ENCODE results near the gene EYS.
"Not testable (repeated sequence)": the region's sequence is repeated elsewhere in the genome, so short reads cannot be mapped to it uniquely, and the experiment has no call there.

Gene EYS

GRCh38 chr6:64010010-64010409, 1697.0 kb downstream of the EYS start:
- DNase-seq = no peak

- DNase-seq = no peak
These were observed 1700.8 kb downstream of the EYS start for GRCh38 chr6:64006246-64006645.

- no peak for DNase-seq
These were observed 1706.1 kb downstream of the EYS start for GRCh38 chr6:64000818-64001491.

GRCh38 chr6:63999613-64000012, 1707.4 kb downstream of the EYS start:
- DNase-seq = no peak

GRCh38 chr6:63998991-63999390, 1708.0 kb downstream of the EYS start:
- no peak for DNase-seq

GRCh38 chr6:63997734-63998133, 1709.3 kb downstream of the EYS start:
- DNase-seq = no peak

GRCh38 chr6:63997221-63997620, 1709.8 kb downstream of the EYS start:
- DNase-seq = no peak

GRCh38 chr6:63985223-63985622, 1721.8 kb downstream of the EYS start:
- no peak for DNase-seq

- DNase-seq = no peak
These were observed 1731.3 kb downstream of the EYS start for GRCh38 chr6:63975699-63976098.

GRCh38 chr6:63968650-63969049, 1738.4 kb downstream of the EYS start:
- DNase-seq = no peak

GRCh38 chr6:63964366-63964765, 1742.7 kb downstream of the EYS start:
- DNase-seq = no peak

GRCh38 chr6:63963769-63964315, 1743.2 kb downstream of the EYS start:
- no peak for DNase-seq

GRCh38 chr6:63953336-63954021, 1753.5 kb downstream of the EYS start:
- DNase-seq = not testable (repeated sequence)

- no peak for DNase-seq
These were observed 1759.1 kb downstream of the EYS start for GRCh38 chr6:63947792-63948529.

GRCh38 chr6:63945987-63946386, 1761.0 kb downstream of the EYS start:
- no peak for DNase-seq

GRCh38 chr6:63943826-63944225, 1763.2 kb downstream of the EYS start:
- no peak for DNase-seq

GRCh38 chr6:63941747-63942470, 1765.1 kb downstream of the EYS start:
- DNase-seq = no peak

GRCh38 chr6:63940056-63940455, 1767.0 kb downstream of the EYS start:
- no peak for DNase-seq

GRCh38 chr6:63936399-63936798, 1770.6 kb downstream of the EYS start:
- no peak for DNase-seq

GRCh38 chr6:63935732-63936131, 1771.3 kb downstream of the EYS start:
- DNase-seq = no peak

GRCh38 chr6:63933948-63934347, 1773.1 kb downstream of the EYS start:
- not testable (repeated sequence) for DNase-seq

- DNase-seq = no peak
These were observed 1776.2 kb downstream of the EYS start for GRCh38 chr6:63930848-63931247.

GRCh38 chr6:63929111-63929510, 1777.9 kb downstream of the EYS start:
- DNase-seq = no peak

Measured in T-helper 9 cell (primary cell).